ENCODE measurements around the gene SPSB3. TPM values are rescaled to one million over a fixed set of nuclear protein-coding genes. Genes with fewer than 3 reads are reported as not detected.
"Not testable (repeated sequence)": the region's sequence is repeated elsewhere in the genome, so short reads cannot be mapped to it uniquely, and the experiment has no call there.

The SPSB3 gene
- total RNA-seq, 1 donor from 2014 or later, result 50.0 TPM

GRCh38 chr16:1740234-1740633 lies 42.1 kb downstream of the SPSB3 start:
- peaks cover 3% of the 10 kb centered on the region for H3K4me1 Mint-ChIP-seq
- H3K27me3 Mint-ChIP-seq (ENCODE audit: low read depth), result no peaks in the 10 kb centered on the region
- H3K9me3 Mint-ChIP-seq, result no peaks in the 10 kb centered on the region
- TF ChIP-seq CTCF (IDR thresholded peaks at IDR 0.05; ENCODE audit: unreplicated experiment), result no peak
- no peak for DNase-seq (ENCODE audit: low spot score in 2 of 2, unreplicated experiment in 2 of 2)
- H3K4me3 Mint-ChIP-seq, result no peak overlapping the region
- H3K36me3 Mint-ChIP-seq, result peaks cover 4% of the 10 kb centered on the region
- no peak overlapping the region for H3K27ac Mint-ChIP-seq

- Mint-ChIP-seq H3K27ac (peak overlapping the region; percentile 9), H3K4me1 (no peaks in the 10 kb centered on the region), H3K36me3 (no peaks in the 10 kb centered on the region), H3K4me3 (no peak overlapping the region), H3K27me3 (ENCODE audit: low read depth) (no peaks in the 10 kb centered on the region), H3K9me3 (no peaks in the 10 kb centered on the region)
- TF ChIP-seq CTCF (IDR thresholded peaks at IDR 0.05; ENCODE audit: unreplicated experiment), result no peak
- DNase-seq (ENCODE audit: low spot score in 2 of 2, unreplicated experiment in 2 of 2), result no peak
These were observed 47.6 kb downstream of the SPSB3 start for GRCh38 chr16:1734816-1735215.

DNA sequence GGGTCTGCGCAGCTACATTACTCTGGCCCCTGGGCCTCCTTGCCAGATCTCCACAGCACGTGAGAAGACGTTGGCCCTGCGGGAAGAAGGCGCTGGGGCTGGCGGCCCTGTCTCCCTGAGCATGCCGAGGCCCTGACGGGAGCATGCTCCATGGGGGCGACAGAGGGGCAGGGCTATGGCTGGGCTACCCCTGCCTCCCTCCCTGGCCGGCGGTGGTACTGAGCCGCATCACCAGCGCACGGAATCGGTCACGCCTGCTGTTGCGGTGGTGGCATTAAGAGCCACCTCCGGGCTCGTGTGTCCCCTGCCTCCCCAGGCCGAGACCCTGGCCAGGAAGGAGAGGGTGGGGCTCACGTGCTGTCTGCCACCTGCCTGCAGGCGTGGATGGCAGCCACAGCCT lies 48.2 kb downstream of the SPSB3 start:
- H3K27ac Mint-ChIP-seq, result no peak overlapping the region

GRCh38 chr16:1732551-1732987 lies 49.8 kb downstream of the SPSB3 start:
- not testable (repeated sequence) for DNase-seq (ENCODE audit: low spot score in 2 of 2, unreplicated experiment in 2 of 2); H3K27me3 Mint-ChIP-seq (ENCODE audit: low read depth); H3K27ac Mint-ChIP-seq; H3K4me1 Mint-ChIP-seq; H3K9me3 Mint-ChIP-seq; H3K4me3 Mint-ChIP-seq; H3K36me3 Mint-ChIP-seq

More for the DNA sequence above, 48.2 kb downstream of the SPSB3 start:
- Mint-ChIP-seq H3K4me3 (no peak overlapping the region), H3K27me3 (ENCODE audit: low read depth) (no peaks in the 10 kb centered on the region), H3K9me3 (no peaks in the 10 kb centered on the region), H3K36me3 (peaks cover 2% of the 10 kb centered on the region), H3K4me1 (no peaks in the 10 kb centered on the region)
- no peak for TF ChIP-seq CTCF (IDR thresholded peaks at IDR 0.05; ENCODE audit: unreplicated experiment)
- DNase-seq (ENCODE audit: low spot score in 2 of 2, unreplicated experiment in 2 of 2), result no peak

GRCh38 chr16:1732071-1732470 lies 50.3 kb downstream of the SPSB3 start:
- H3K4me1 Mint-ChIP-seq, result no peaks in the 10 kb centered on the region
- H3K4me3 Mint-ChIP-seq, result no peak overlapping the region
- no peak overlapping the region for H3K27ac Mint-ChIP-seq
- no peaks in the 10 kb centered on the region for H3K27me3 Mint-ChIP-seq (ENCODE audit: low read depth)
- no peaks in the 10 kb centered on the region for H3K9me3 Mint-ChIP-seq
- no peak for DNase-seq (ENCODE audit: low spot score in 2 of 2, unreplicated experiment in 2 of 2)
- no peak for TF ChIP-seq CTCF (IDR thresholded peaks at IDR 0.05; ENCODE audit: unreplicated experiment)
- H3K36me3 Mint-ChIP-seq, result peaks cover 7% of the 10 kb centered on the region

GRCh38 chr16:1731603-1732002 lies 50.8 kb downstream of the SPSB3 start:
- H3K27me3 Mint-ChIP-seq (ENCODE audit: low read depth), result no peaks in the 10 kb centered on the region
- H3K9me3 Mint-ChIP-seq, result no peaks in the 10 kb centered on the region

More at GRCh38 chr16:1731603-1732002, 50.8 kb downstream of the SPSB3 start:
- no peak for TF ChIP-seq CTCF (IDR thresholded peaks at IDR 0.05; ENCODE audit: unreplicated experiment)
- no peak for DNase-seq (ENCODE audit: low spot score in 2 of 2, unreplicated experiment in 2 of 2)
- Mint-ChIP-seq H3K36me3 (peaks cover 10% of the 10 kb centered on the region), H3K27ac (no peak overlapping the region), H3K4me1 (no peaks in the 10 kb centered on the region), H3K4me3 (no peak overlapping the region)
